SW480 (cell line): ENCODE measurements around the gene SORCS2.

Experiments
- DNase-seq: peaks from one replicate; pipeline ENCODE4 v3.0.0-alpha.2; 2016; ENCODE audit warnings: low spot score

SORCS2 gene

DNA sequence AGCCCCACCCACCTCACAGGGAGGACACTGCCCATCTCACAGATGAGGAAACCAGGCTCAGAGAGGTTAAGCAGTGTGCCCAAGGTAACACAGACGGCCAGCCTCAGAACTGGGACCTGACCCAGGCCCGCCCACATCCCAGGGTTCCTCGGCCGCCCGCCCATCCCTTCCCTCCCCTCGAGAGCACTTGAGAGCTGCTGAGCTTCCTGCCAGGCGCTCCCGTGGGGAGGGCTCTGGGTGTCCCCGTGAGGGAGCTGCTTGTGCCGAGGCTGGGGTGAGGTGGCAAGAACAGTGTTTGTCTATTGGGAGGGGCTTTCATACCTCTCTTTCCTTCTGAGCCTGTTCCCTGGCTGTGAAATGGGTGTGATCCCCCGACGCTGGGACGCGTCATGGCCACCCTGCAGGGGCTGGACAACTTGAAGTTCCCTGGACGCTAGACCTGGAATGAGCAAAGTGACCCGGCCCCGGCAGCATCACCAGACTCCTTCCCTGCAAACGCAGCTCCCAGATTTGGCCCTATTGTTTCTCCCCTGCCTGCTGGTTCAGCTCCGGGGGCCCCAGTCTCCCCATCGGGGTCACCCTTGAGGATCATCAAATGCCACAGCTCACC lies 542.4 kb downstream of the SORCS2 start:
- no peak for DNase-seq

DNA sequence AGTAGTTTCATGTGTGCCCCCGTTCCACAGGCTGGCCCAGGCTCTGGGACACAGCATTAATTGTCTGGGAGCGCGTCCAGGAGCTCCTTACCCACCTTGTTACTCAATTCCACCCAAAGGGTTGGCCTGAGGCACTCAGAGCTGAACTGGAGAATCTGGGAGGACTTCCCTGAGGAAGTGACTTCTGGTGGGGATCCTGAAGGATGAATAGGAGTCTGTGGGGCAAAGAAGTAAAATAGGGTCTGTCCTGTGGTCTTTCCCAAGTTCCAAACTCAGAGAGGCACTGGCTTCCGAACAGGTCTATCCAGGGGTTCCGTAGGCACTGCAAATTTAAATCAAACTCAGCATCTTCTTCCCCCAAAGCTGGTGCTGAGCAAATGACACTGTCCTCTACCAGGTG lies 543.1 kb downstream of the SORCS2 start:
- DNase-seq, result no peak

DNA sequence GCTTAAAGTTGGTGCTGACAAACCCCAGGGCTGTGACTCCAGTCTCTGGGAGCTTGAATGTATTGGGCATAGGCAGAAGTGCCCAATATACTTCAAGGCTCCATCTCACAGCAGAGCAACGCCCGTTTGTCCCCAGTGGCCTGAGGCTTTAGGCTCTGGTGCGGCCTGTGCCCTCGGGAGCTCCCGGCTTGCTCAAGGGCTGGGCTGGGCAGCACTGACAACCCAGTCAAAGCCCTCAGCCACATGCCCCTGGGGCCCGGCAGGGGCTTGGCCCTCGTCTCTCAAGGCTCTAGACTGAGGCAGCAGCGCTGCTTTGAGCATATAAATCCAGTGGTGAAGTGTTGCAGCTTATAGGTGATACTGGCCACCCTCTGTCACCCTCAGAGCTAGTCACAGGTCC lies 543.6 kb downstream of the SORCS2 start:
- DNase-seq, result no peak

DNA sequence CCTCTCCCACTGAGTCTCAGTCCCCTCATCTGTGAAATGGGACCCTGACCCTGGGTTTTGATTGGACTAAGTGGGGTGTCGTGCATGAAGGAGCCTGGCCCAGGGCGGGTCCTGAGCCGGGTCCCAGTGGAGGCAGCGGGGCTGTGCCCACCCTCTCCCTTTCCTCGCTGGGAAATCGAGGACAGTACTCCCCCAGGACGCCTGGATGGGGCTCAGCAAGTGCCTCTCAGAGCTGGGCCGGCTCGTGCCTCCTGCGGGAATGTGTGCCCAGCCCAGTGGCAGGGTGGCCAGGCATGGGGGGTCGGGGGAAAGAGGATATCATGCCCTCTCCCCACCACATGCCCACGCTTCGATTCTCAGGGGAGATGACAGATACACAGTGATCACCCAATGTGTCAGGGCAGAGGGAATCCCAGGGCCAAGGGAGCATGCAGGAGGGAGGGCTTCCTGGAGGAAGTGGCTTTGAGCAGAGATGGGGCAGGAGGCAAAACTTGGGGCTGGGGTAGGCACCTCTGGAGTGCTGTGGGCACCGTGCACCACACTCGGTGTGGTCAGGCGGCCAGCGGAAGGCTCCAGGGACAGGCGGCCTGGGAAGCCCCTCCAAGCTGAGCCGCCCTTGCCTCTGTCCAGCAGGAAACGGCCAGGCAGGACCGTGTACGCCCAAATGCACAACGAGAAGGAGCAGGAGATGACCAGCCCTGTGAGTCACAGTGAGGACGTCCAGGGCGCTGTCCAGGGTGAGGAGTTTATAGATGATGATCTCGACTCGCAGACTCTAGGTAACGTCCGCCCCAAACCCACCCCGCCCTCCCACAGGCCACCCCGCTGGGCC lies 544.3 kb downstream of the SORCS2 start:
- no peak for DNase-seq

DNA sequence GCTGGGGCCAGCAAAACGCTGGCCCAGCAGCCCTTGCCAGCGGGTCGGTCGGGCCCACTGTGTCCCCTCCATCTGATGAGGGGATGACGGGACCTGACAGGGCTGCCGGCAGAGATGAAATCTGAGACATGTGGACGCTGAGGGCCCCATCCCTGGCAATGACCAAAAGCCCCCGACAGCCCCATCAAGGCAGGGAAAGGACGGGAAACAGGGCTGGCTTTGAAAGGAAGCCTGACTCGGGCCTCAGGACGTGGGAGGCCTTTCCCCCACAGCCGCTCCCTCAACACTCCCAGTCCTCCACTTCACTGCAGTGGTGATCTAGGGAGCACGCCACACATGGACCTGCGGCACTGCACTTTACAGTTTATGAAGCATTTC lies 544.9 kb downstream of the SORCS2 start:
- DNase-seq, result no peak

DNA sequence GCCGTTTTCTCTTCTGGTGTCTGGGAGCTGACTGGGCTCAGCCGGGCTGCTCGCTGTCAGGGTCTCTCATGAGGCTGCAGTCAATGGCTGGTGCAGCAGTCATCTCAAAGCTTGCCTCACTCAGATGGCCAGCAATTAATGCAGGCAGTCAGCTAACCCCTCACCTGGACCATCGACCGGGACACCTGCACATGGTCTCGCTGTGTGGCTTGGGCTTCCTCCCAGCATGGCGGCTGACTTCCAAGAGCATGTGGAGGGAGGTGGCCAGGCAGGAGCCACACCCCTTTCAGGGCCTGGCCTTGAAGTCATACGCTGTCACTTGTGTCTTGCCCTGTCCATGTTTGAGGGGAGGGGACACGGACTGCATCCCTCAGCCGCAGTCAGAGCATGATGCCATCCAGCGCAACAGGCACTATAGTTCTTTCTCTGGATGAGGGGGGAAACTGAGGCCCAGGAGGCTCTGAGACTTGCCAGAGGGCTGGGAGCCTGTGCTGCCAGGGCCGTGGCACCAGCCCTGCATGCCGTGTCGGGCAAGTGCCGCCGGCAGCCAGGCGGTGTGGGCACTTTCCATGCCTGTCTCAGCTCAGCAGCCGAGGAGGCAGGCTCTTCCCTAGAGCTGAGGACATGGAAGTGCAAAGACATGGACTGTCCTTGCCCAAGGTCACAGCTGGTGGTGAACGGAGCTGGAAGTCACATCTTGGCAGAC lies 545.6 kb downstream of the SORCS2 start:
- DNase-seq, result no peak

DNA sequence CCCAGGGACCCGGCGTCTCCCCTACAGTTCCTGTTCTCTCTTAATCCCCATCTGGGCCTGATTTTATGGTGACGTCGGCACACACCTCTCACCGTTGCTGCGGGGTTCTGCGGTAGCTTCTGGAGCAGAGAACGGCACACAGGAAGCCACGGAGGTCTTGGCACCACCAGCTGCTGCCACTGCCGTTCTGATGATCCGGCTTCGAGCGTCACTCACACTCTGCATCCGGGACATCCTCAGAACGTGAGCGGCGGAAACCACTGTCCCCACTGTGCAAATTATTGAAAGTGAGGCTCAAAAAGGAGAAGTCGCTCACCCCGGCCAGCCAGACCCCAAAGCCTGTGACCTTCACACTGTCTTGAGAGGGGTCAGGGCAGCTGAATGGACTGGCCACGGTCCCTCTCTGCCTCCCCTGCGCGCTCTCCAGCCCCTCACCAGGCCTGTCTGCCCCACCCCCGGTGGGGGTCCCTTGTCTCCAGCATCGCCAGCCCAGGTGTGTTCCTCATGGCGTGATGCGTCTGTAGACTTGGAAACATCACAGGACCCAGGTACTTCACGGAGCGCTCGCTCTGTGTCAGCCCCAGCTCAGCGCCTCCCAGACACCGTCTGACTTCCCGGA lies 546.2 kb downstream of the SORCS2 start:
- DNase-seq, result no peak

DNA sequence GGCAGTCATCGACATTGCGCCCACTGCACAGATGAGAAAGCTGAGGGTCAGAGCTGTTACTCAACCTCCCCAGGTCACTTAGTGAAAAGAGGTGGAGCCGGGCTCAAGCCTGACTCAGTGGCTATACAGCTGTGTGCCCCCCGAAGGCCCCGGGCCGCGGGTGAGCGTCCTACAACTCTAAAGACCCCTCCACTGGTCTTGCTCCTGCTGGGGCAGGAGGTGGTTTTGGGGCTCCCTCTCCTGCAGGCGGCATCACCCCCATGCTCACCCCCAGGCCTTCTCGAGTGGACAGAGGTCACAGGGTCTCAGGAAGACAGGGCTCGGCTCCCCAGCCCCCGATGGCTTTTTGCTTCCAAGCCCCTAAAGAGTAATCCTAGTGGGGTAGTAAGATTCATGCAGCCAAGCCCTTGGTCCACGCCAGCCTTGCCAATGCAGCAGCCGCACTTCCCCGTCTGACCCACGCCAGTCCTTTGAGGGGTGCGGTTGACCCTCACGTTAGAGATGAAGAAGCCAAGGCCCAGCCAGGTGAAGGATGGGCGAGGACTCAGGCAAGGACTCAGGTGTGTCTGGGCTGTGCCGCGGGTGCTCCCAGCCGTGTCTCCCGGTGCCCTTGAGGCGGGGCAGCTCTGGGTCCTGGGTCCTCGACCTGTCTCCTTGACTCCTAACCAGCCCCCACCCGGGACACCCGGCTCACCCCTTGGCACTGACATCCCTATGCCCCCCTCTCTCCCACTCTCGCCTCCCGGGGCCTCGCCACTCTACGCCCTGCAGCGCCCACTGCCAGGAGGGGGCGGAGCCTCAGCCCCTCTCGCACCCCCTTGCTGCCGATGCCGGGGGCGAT lies 547.0 kb downstream of the SORCS2 start:
- no peak for DNase-seq

DNA sequence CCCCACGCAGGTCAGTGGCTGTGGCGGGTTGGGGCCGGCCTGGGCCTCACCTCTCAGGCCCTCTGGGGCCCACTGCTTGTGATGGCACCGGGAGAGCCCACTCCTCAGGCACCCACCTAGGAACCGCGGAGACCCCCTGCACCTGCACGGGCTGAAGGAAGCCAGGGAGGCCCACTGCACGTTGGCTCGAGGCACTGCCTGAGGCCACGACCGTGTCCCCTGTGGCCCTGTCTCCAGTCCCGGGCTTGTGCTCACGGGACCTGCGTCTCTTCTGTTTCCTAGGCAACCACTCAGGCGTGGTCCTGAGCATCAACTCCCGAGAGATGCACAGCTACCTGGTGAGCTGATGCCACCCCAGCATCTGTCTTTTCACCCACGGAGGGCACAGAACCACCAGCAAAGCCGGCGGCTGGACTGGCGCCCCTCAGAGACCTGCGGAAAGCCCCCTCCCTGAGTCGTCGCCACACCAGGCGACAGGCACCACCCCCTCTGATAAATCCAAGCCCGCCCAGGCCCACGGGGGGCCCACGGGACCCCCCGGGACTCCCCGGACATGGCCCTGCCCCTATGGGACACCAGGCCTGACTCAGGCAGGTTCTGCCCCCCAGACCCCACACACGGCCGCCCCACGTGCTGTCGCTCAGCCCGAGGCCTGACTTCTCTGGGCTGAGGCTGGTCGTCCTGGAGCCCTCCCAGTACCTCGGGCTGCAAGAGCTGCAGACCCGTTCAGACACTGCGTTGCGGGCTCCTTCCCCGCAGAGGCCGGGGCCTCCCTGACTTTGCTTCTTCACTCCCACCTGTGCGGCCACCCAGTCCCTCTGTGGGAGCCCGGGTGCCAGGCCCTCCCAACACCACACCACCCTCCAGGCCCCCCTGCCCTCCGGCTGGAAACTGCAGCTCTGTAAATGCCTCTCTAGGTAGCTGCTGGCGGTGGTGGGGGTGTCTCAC lies 547.9 kb downstream of the SORCS2 start:
- DNase-seq, result no peak

DNA sequence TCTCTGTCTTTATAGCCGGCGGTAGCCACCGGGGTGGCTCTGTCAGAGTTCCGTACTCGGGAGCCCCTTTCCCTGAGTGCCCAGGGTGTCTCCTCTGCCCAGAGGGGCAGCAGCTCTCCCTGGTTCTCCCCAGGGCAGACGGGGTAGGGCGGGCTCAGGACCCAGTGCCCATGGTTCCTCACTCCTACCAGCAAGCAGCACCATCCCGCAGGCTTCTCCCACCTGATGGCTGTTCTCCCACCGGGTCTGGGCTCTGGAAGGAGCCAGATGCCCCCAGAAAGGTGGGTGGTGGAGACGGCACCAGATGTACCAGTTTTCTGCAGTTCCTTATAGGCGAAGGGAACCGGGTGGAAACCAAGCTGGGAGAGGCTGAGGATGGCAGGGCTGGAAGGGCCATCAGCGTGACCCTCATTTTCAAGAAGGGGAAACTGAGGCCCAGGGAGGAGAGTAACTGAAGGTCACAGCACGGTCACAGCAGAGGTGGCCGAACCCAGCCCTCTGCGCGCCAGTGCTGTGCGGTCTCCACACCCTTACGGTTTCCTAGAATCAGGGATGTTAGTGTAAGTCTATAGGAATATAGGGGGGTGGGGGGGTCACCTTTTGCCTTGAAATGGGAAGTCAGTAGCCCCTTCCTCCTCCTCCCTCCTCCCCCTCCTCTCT lies 548.7 kb downstream of the SORCS2 start:
- no peak for DNase-seq

DNA sequence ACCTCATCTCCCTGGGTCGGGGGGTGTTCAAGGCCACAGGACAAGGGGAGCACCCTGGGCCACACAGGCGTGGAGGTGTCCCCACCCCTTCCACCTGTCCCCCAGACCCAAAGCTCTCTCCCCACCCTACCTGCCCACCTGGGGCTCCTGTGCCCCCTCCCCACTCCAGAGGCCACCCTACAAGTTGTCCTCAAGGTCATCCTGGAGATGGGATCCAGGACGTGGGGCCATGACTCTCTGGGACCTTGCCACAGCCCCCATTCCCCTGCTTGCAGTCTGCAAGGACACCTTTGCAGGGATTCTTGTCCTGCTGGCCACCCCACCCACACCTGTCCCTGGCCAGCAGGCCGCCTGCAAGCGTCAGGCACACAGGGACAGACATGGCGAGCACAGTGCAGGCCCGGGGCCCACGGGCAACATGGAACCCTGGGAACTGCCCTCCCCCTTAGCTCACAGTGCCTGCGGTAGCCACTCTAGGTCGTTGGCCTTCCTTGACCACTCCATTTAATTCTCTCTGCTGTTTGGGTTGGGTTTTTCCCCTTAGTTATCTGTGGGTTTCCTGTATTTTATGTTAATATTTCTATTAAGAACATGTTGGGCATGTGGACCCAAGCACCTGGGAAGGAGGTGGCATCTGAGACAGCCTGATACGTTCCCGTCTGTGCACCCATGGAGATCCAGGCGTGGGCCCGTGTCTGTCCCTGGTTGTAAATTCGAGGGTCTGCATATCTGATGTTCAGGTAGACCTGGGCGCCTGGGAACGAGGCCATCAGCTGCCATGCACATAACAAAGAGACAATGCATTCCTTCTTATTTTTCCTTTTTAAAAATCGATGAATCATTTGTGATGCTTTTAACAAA lies 549.8 kb downstream of the SORCS2 start:
- no peak for DNase-seq

DNA sequence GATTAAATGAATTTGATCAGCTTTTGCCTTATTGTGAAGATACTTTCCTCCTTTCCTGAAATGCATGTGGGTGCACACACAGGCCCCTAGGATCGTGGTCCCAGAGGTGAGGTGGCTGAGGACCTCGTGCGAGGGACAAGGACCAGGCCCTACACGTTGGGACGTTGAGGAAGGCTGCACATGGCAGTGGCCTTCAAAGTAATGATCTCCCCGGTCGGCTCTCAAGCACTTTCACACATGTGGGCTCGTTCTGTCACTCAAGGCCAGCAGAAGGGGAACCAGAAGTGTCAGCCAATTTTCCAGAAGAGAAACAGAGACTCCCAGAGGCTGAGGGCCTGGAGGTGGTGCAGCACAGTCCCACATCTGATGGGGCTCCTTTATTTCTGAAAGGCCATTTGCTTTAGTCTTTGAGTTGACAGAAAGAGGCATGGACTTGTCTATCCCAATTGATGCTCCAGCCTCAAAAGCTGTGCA lies 550.5 kb downstream of the SORCS2 start:
- DNase-seq, result no peak

DNA sequence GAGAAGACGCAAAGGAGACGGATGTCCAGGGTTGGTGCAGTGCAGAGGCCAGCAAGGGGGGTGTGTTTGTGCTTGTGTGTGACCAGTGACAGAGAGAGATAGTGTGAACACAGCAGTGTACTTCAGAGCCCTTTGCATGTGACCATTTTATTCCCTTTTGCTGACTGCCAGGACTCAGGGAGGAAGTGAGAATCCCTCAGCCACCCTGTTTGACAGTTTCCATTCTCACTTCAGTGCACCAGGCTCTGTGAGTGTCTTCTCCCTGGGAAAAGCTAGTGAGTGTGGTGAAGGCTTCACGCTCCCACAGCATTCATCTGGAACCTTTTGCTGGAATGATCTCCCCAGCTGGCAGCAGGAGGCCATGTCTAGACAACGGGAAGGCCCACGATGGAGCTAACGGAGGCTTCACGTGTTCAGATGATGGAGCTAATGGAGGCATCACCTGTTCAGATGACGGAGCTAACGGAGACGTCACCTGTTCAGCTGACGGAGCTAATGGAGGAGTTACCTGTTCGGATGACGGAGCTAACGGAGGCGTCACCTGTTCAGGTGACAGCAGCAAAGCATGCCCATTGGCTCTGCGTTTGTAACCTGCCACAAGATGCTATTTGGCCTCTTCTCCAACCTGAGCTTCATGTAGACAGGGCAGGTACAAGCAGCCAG lies 551.9 kb downstream of the SORCS2 start:
- DNase-seq, result no peak

DNA sequence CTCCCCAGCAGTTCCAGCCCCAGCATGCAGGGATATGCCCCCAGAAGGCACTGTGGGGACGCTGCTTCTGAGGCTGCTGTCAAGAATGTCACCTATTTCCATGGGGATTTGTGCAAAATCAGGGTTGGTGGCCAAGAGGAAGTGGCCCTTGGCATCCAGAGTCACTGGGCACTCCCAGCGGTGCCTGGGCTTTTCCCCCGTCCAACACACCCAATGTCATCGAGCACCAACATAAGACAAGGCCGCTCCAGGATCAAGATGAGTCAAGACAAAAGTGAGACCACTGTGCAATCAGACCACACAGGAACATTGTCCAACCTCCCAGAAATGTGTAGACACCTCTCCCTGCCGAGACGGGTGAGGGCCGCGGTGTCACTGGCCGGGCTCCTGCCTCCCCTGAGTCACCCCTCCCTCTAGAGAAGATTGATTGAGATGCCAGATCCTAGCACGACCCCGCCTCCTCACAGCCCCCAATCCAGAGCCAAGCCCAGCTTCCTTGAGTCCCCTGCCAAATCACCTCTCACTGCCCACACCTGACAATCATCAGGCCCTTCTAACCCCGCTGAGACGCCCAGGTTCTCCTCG lies 553.1 kb downstream of the SORCS2 start:
- no peak for DNase-seq

DNA sequence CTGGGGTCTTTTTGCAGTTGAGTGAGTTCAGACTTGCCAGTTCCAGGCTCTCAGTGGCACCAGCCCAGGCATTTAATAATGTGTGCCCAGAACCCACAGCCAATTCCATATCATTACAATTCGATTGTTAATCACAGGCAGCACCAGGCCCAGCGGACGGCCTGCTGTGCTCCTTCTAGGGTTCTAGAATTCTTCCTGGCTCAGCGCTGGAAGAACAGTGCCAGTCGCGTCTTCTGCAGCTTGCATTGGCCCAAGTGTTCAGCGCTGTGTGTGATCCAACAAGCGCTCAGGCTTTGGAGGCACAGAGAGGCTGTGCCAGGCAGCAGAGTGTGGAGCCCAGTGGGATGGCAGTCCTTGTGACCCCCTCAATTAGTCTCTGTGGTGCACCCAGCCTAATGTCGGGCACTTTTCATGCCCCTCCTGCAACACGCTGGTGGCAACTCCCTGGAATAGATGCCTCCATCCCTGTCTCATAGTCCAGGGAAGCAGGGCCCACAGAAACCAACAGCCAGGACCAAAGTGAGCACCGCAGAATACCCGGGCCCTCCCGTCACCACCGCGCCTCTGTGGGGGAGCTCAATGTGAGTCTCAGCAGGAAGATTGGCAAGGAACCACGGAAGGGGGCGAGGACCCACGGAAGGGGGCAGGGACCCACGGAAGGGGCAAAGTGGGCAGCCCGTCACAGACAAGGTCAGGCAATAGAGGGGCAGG lies 554.2 kb downstream of the SORCS2 start:
- DNase-seq, result no peak

DNA sequence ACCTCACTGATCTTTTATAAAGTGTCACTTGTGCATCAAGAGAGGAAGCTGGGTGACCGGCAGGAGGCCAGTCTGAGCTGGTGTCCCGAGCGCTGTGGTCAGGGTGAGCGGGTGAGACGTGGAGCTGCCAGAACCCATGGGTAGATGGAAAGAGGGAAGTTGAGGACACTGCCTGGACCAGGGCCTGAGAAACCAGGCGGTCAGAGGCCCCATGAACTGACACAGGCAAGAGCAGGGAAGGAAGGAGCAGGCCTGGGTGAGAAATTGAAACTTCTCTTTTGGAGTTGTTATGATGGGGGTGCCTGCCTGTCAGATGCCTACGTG lies 554.7 kb downstream of the SORCS2 start:
- no peak for DNase-seq

DNA sequence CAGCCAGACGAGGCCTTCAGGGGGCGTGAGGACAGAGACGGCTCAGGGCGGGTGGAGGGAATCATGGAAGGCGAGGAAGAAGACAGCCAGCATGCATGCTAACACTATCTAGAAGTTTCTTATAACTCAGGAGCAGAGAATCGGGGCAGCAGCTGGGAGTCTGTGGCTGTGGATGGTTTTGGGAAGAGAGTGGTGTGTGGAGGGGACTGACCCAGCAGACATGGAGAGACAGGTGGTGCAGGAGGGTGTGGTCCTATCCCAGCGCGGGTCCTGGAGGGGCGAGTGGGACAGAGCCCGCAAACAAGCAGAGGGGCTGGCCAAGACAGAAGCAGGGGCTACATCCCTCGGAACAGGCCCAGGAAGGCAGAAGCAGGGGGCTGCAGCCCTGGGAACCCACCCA lies 555.2 kb downstream of the SORCS2 start:
- no peak for DNase-seq

DNA sequence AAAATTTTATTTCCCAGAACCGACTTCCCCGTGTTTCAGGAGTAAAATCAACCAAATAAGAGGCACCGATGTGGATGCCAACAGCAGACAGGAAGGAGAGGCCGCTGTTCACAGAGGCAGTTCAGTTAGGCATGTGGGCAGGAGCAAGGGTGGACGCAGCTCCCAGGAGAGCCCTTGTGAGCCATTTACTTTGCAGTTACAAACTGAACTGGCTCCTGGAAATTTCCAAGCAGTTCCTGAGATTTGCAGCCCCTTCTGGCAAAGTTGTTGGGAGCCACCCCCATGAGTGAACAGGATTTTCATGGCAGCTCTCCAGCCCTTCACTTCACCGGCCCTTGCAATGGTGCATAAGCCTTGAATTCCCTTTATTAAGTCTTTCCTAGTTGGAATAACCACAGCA lies 558.2 kb downstream of the SORCS2 start:
- DNase-seq, result no peak
